GM13976 (cell line): ENCODE data around the gene CNTNAP5.

Experiments used
- DNase-seq: peaks from one replicate; pipeline ENCODE4 v3.0.0; 2012; ENCODE audit warnings: low spot score
- in situ Hi-C: fragments of 300-500 bp; cut with MboI; formaldehyde crosslinking; loops from one replicate; pipeline ENCODE4 v1.12.0; 2022; ENCODE audit warnings: low sequenced_read_pairs, mixed read lengths, inconsistent platforms; ENCODE audit not compliant: unreplicated experiment
- TF ChIP-seq, protein P1 (sequence below): IDR thresholded peaks from 2 replicates; pipeline ENCODE4 v1.5.1; 2012; ENCODE audit warnings: borderline replicate concordance, mild to moderate bottlenecking; ENCODE audit not compliant: insufficient read depth; ENCODE audit errors: extremely low read depth, missing control alignments, control extremely low read depth

CNTNAP5 gene

DNA sequence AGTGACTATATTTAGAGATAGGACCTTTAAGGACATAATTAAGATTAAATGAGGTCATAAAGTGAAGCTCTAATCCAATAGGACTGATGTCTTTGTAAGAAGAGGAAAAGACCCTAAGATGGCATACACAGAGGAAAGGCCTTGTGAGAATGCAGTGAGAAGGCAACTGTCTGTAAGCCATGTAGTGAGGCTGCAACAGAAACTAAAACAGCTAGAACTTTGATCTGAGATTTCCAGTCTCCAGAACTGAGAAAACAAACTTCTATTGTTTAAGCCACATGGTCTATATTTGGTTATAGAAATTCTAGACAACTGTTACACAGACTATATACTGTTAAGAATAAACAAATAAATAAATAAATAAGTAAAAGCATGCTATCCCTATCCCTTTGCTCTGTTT is 276.8 kb downstream of the CNTNAP5 start:
- DNase-seq, result no peak
- TF ChIP-seq, protein P1, sequence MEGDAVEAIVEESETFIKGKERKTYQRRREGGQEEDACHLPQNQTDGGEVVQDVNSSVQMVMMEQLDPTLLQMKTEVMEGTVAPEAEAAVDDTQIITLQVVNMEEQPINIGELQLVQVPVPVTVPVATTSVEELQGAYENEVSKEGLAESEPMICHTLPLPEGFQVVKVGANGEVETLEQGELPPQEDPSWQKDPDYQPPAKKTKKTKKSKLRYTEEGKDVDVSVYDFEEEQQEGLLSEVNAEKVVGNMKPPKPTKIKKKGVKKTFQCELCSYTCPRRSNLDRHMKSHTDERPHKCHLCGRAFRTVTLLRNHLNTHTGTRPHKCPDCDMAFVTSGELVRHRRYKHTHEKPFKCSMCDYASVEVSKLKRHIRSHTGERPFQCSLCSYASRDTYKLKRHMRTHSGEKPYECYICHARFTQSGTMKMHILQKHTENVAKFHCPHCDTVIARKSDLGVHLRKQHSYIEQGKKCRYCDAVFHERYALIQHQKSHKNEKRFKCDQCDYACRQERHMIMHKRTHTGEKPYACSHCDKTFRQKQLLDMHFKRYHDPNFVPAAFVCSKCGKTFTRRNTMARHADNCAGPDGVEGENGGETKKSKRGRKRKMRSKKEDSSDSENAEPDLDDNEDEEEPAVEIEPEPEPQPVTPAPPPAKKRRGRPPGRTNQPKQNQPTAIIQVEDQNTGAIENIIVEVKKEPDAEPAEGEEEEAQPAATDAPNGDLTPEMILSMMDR, result no peak
- in situ Hi-C loops, result no loop called here

DNA sequence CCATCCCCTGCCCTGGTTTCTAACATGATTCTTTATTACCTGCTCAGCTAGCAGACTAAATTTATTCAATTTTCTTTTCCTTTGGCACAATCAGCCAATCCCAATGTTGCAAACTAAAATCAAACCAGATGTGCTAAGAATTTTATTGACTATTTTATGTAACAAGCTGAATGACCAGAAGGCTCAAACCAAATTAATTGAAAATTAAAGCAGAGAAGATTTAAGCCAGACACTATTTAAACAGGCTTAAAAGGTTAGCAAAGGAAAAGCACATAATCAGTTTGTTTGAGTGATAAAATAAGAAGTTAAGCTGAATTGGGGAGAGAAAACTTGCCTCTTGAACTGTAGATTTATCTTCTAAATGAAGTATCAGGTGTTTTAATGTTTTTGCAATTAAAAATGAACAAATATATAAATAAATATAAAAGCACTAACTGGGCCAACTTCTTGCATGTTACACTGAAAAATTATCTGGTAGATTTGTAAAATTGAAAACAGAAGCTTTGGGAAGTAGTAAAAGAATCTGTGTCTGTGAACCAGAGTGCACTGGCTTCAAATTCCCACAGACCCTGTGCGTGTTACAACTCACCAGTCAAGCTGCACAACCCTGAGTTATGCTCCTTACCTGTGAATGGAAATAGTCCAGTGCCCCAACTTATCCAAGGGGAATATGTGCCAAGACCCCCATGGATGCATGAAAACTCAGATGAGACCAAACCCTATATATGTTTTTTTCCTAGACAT is 283.4 kb downstream of the CNTNAP5 start:
- DNase-seq, result no peak
- TF ChIP-seq, protein P1, result no peak
- in situ Hi-C loops, result no loop called here

DNA sequence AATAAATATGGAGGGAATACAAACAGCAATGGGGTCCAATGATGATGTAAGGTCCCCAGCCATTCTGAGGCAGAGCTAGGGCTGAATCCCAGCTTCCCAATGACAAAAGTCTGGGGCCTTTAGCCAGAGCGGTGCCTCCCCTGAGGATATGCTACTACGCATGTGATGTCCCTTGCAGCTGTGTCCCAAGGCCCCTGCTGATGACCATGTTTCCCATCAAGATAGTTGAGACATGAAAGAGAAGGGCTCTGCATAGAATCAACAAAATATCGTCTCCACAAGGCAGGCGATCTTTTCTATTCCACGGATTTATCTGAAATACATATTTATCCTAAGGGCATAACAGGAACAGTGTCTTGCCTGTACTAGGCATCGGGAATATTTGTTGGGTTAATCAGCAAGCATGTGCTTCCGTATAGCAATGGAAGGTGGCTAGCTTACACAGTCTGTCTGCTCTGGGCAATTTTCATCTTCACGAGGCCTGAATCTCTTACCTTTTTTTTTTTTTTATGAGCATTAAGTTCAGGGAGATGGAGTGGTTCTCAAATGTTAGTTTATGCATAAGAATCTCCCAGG is 284.6 kb downstream of the CNTNAP5 start:
- in situ Hi-C loops, result no loop called here
- TF ChIP-seq, protein P1, result no peak
- no peak for DNase-seq

DNA sequence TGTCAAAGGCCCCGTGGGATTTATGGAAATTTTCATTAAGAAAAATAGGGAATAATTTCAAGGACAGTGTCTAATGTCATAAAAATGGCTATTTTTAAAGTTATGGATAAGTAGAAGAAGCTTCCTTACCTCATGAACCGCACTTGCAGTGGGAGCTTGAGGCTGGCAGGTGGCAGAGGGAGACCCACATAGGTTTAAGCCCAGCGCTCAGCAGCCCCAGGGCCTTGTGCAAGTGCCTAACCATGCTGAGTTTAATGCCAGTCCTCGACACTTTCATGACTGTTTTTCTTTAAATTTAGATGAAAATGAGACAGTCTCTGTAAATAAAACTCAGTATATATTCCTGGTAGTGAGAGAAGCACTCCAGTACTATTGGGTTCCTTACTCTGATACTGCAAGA is 285.6 kb downstream of the CNTNAP5 start:
- TF ChIP-seq, protein P1, result no peak
- no peak for DNase-seq
- in situ Hi-C loops, result no loop called here

DNA sequence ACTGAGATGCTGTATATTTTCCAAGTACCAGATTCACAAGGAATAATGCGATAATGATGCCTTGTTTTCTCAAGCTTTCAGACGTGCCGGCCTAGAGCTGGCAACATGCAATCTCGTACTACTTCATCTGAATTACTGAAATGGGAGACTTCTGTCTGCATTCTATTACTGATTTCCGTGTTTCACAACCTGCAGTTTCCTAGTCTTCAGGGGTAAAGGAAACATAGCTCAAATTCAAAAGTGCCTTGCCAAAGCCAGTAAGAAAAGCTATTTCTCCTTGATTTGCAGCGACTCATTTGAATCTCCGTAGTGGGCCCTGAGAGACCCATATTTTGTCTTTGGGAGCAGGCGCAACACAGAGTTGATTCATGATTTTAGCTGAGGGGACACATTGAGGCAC is 289.0 kb downstream of the CNTNAP5 start:
- in situ Hi-C loops, result no loop called here
- TF ChIP-seq, protein P1, result no peak
- no peak for DNase-seq

DNA sequence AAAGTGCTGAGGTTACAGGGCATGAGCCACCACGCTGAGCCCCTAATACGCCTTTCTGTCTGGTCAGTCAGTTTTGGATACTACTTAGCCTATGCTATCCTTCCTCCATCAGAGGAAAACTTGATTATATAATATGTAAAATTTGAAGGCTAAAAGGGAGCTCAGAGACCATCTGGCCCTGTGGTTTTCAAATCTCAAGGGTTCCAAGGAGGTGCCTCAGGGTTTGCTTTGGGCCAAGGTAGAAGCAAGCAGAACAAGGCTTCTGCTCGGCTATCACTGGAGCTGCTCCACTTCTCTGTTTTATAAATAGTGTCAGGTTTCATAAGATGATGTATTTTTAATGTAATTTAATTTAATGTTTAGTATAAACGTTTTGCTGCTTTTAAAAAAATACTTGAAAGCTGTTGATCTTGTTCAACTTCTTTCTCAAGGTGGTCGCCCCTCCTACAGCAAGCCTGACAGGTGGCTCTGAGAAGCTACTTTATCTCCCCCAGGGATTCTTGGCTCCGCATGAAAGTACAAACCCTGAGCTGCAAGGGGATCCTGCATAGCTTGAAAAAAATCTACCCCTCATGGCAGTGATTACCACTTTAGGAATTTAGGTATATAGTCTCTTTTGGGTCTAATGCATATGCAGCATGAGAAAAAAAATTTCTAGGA is 290.3 kb downstream of the CNTNAP5 start:
- in situ Hi-C loops, result no loop called here
- TF ChIP-seq, protein P1, result no peak
- DNase-seq, result no peak
